ENCODE results near the gene BBIP1.

DNA sequence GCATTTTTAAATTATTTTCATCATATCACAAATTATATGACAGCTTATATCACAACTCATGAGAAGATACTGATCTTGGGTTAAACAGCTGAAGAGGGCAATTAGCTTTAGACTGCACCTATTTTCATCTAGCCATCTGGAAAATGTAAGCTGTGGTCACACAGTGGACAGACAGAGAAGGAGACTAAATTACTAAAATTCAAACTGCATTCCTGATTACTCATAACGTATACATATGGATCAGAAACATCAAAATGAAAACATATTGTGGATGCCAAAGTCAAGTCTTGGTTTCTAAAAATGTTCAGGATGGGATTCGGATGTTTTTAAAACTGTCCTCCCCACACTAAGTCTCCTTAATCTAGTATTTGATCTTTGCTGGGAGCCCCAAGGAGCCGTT lies 6.6 kb downstream of the BBIP1 start:
- TF ChIP-seq, protein P1, sequence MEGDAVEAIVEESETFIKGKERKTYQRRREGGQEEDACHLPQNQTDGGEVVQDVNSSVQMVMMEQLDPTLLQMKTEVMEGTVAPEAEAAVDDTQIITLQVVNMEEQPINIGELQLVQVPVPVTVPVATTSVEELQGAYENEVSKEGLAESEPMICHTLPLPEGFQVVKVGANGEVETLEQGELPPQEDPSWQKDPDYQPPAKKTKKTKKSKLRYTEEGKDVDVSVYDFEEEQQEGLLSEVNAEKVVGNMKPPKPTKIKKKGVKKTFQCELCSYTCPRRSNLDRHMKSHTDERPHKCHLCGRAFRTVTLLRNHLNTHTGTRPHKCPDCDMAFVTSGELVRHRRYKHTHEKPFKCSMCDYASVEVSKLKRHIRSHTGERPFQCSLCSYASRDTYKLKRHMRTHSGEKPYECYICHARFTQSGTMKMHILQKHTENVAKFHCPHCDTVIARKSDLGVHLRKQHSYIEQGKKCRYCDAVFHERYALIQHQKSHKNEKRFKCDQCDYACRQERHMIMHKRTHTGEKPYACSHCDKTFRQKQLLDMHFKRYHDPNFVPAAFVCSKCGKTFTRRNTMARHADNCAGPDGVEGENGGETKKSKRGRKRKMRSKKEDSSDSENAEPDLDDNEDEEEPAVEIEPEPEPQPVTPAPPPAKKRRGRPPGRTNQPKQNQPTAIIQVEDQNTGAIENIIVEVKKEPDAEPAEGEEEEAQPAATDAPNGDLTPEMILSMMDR (IDR thresholded peaks at IDR 0.05; ENCODE audit: insufficient read depth, low read length, poor library complexity, severe bottlenecking): no peak
- no peak for TF ChIP-seq EZH2phosphoT487 (conservative IDR thresholded peaks at IDR 0.05; ENCODE audit: low read length)
